GM18861 (cell line): ENCODE results near the gene S100A9.
"Not testable (repeated sequence)": the region's sequence is repeated elsewhere in the genome, so short reads cannot be mapped to it uniquely, and the experiment has no call there.

Source experiments
- ATAC-seq: cut with Tn5 transposase; IDR thresholded peaks from one replicate; pipeline ENCODE4 v1.9.1; 2021; ENCODE audit not compliant: unreplicated experiment

S100A9 gene

GRCh38 chr1:153403421-153404085, 45.9 kb downstream of the S100A9 start:
- no peak for ATAC-seq

GRCh38 chr1:153404086-153404635, 46.5 kb downstream of the S100A9 start:
- ATAC-seq, result no peak

GRCh38 chr1:153404768-153405167, 47.1 kb downstream of the S100A9 start:
- no peak for ATAC-seq

DNA sequence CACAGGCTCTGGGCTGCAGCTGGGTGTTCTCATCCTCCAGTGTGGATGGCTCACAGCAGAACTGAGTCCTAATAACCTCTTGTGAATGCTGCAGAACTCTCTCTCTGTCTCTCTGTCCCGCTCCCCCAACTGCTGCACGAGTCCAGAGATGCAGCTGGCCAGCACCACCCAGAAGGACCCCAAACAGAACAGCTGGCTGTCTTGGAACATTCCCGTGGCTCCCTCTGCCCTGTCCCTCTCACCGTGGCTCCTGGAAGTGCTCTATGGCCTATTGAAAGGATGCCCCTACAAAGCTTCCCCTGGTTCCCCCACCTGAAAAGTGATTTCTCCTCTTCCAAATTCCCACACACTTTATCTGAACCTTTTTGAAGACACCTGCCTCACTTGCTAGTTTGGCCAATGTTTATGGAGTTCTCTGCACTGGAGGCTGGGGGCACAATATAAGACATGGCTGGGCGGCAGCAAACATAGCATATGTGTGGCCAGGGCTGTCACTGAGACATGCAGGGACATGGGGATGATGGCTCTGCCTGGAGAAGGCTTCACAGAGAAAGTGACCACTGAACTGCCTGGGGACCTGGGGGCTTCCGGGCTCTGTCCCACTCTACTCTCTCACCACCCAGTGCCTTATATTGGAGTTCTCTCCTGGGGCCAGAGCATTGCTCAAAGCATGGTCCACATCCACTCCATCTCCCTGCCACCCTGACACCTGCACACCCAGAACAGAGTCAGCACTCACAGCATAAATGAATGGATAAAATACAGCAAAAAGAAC, 48.4 kb downstream of the S100A9 start:
- ATAC-seq, result not testable (repeated sequence)

DNA sequence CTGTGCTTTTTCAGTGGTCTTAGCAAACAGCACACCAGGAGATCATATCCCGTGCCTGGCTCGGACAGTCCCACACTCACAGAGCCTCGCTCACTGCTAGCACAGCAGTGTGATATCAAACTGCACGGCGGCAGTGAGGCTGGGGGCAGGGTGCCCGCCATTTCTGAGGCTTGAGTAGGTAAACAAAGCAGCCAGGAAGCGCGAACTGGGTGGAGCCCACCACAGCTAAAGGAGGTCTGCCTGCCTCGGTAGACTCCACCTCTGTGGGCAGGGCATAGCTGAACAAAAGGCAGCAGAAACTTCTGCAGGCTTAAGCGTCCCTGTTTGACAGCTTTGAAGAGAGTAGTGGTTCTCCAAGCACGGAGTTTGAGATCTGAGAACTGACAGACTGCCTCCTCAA, 49.6 kb downstream of the S100A9 start:
- not testable (repeated sequence) for ATAC-seq
